GM19193 (cell line): ENCODE data around the gene MARK1.

Experiments
- POLR2A ChIP-seq: IDR thresholded peaks from 4 replicates; pipeline ENCODE4 v1.6.1; 2011; ENCODE audit not compliant: insufficient read depth, insufficient read length; ENCODE audit errors: extremely low read depth

MARK1 gene

GRCh38 chr1:220527908-220528678, at the start of gene MARK1:
Gene MARK1 (plus strand): TSS chr1:220528136. CDS start chr1:220528823, 687 bp downstream.
- no peak for TF ChIP-seq POLR2A

- TF ChIP-seq POLR2A: no peak
Measured at GRCh38 chr1:220483700-220484099, 44.2 kb upstream of the MARK1 start.

DNA sequence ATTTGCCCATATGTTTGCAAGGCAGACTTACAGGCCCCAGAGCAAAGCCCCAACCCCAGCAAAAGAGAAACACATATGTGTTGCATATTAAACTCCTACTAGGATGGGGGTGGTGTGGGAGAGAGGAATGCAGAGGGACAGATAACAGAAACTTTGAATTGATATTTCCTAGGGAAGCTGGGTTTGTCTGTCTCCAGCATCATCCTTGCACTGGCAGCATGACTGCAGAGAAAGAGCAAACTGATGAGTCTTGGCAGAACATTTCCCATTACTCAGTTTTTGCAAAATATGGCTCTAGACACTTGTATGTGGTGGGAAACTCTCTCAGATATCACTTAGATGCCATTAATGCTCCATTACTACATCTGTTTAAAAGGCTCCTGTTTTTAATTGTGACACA, 43.8 kb upstream of the MARK1 start:
- TF ChIP-seq POLR2A: no peak

- no peak for TF ChIP-seq POLR2A
Measured at GRCh38 chr1:220485131-220485530, 42.8 kb upstream of the MARK1 start.

DNA sequence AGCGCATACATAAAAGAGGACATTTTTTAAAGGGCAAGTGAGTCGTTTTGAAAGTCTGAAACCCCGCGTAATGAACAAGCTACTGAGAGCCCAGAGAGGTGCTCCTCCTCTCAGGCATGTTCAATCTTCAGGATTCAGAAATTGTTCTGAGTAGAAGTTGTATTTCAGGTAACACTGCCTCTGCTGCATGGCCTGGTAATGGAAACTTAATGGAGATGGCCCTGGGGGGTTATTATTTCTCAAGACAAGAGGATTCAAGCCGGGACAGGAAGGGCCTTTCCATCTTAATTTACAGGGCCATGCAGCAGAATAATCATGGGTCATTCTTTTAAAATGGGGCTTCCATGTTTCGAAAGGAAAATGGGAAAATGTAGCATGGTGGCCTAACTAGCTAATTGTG, 42.1 kb upstream of the MARK1 start:
- TF ChIP-seq POLR2A: no peak

DNA sequence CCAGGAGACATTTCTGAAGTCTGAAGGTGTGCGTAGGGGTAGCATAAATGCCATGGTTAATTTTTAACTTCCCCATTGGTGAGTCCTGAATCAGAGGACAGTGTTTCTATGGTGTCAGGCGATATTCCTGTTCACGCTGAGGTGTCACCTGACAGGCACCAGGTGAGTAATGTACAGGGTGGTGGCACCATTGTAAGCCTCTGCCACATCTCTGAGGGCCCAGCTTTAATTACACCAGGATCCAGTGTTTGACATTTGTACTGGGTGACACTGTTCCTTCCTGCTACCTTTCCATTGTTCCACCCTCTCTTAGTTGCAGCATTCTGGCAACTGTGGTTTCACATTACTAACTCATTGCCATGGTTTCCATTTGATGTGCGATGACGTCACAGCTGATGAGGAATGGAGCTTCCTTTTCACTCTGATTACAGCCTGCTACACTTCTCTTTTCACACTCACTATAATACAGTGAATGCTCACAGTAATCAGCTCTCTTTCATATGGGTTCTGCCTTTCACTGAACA, 40.6 kb upstream of the MARK1 start:
- TF ChIP-seq POLR2A: no peak

DNA sequence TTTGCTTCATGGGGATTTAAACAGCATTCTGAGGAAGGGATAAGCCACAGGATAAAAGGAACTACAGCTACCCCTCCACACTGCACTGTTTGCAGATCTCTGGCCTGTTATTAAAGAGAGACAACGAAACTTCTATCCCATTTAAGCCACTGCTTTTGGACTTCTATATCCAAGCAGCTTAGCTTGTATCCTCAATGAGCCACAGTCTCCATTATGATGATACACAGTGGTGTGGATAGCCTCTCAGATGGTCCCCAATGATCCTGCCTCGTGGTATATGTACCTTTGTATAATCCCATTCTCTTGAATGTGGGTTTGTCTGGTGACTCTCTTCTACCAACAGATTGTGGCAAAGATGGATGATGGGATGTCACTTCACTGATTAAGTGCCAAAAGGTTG, 36.0 kb upstream of the MARK1 start:
- TF ChIP-seq POLR2A: no peak

- TF ChIP-seq POLR2A: no peak
Measured at GRCh38 chr1:220497220-220497947, 30.6 kb upstream of the MARK1 start.

- no peak for TF ChIP-seq POLR2A
Measured at GRCh38 chr1:220498188-220498587, 29.7 kb upstream of the MARK1 start.

DNA sequence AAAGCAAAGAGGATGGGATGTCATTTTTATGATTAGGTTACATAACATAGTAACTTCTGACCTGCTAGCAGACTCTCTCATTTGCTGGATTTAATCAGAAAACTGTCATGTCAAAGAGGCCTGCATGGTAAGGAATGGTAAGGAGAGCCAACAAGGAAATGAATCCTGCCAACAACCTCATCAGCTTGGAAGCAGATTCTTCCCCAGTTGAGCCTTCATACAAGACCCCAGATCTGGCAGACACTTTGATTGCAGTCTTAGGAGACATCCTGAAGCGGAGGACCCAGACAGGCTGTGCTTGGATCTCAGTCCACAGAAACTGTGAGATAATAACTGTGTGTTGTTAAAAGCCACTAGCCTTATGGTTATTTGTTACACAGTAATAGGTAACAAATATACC, 27.6 kb upstream of the MARK1 start:
- no peak for TF ChIP-seq POLR2A

GRCh38 chr1:220504329-220504728, 23.6 kb upstream of the MARK1 start:
- no peak for TF ChIP-seq POLR2A

DNA sequence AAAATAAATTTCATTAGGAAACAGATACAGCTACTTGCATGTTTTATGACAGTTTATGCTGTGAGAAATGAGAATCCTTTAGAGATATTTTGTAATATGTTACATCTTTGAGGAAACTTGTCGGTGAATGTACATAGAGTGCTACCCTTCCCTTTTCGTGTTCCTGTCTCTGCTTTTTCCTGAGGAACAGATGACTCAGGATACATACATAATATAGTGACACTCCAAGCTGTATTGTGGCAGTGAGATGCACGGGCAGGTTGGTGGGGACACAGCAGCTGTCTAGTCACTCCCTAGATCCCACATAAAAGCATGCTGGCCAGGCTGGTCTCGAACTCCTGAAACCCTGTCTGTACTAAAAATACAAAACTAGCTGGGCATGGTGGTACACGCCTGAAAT, 20.9 kb upstream of the MARK1 start:
- TF ChIP-seq POLR2A: no peak

DNA sequence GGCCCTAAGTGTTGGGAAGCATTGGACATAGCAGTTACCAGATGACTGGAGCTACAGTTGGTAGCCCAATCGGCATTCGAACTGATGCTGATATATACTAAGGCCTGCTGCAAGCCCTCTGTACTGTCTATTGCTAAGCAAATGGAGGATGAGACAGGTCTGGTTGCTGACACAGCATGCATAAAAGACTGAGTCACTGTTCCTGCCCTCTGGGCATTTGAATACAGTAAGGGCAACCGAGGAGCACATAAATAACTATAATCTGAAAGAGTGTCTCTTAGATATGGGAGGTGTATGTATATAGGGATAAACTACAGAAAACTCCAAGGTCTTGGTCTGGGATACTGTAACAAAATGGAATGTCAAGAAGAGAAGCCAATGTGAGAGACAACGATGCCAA, 16.8 kb upstream of the MARK1 start:
- no peak for TF ChIP-seq POLR2A

DNA sequence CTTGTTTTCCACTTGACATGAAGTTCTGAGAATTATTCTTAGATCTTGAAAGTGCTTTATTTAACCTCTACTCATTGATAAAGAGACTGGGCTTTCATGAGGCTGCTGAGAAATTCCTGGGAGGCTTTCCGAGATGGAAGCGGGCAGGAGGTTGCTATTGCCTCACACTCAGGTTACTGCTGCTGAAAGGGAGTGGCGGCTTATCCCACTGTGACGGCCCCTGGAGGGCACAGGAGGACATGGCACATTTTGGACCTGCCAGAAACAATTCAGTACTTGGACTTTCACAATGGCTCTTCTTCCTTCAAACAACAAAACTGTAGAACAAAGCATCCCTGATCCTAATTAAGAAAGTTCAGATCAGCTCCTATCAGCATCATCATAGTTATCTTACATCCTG, 16.2 kb upstream of the MARK1 start:
- TF ChIP-seq POLR2A: no peak

DNA sequence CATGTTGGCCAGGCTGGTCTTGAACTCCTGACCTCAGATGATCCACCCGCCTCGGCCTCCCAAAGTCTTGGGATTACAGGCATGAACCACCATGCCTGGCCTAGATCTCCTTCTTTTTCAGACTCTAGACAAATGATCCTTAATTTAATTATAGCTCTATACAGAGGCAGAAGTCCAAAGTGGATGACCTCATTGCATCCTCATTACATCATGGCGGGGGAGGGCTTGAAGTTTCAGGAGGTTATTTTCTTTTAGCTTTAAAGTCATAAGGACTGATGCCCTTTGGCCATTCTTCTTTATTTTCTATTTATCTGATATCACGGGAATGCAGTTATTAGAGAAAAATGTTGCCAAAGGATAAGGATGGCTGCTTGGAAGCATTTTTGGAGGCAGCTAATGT, 14.1 kb upstream of the MARK1 start:
- TF ChIP-seq POLR2A: no peak

DNA sequence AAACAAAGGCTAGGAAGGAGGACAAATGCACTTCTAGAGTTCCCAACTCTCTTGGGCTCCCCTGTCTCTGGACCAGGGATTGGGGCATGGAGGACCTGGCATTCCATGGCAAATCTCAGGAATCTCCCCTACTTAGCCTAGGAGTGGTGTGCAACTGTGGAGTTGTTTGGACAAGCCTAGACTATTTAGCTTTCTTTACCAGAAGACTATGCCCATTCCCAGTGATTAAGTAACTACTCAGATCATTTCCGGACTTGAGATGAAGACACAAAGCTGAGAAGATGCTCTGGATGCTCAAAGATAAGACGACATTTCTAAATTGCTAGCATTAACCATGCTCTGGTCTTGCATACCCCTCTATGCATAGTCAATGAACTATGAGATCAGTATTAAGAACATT, 13.7 kb upstream of the MARK1 start:
- no peak for TF ChIP-seq POLR2A
